Thyroid gland (tissue), 4 donors: ENCODE data around the gene COL19A1. TPM values are rescaled to one million over a fixed set of nuclear protein-coding genes. Genes with fewer than 3 reads are reported as not detected.
"Not testable (repeated sequence)": the region's sequence is repeated elsewhere in the genome, so short reads cannot be mapped to it uniquely, and the experiment has no call there.

ENCODE experiments used
- DNase-seq, 2 donors: peaks; one replicate each; pipeline ENCODE4 v3.0.0-alpha.2; 2019
- H3K27ac ChIP-seq, 3 donors: fragments of 200-600 bp; sonication (generic); 1 replicate in 2 of 3; 2 replicates in 1 of 3; pipeline ENCODE4 v1.5.1; 2016 to 2019; ENCODE audit warnings: mild to moderate bottlenecking in 1 of 3, moderate library complexity in 1 of 3
- H3K27me3 ChIP-seq: fragments of 200-600 bp; sonication (generic); one replicate; pipeline ENCODE4 v1.5.1; 2019
- H3K36me3 ChIP-seq, 2 donors: fragments of 200-600 bp; sonication (generic); one replicate each; pipeline ENCODE4 v1.5.1; 2016 to 2019
- H3K4me1 ChIP-seq, 2 donors: fragments of 200-600 bp; sonication (generic); one replicate each; pipeline ENCODE4 v1.5.1; 2017 to 2019
- H3K4me3 ChIP-seq, 3 donors: fragments of 200-600 bp; sonication (generic); replicated peaks in 1 of 3; 1 replicate in 2 of 3; 2 replicates in 1 of 3; pipeline ENCODE4 v1.5.1; 2016; ENCODE audit warnings: mild to moderate bottlenecking in 1 of 3
- H3K9me3 ChIP-seq: fragments of 200-600 bp; sonication (generic); one replicate; pipeline ENCODE4 v1.5.1; 2017
- POLR2A ChIP-seq, 2 donors: fragments of 450-650 bp; IDR thresholded peaks; one replicate each; pipeline ENCODE4 v1.6.1; 2017; ENCODE audit warnings: antibody characterized with exemption in 2 of 2, mild to moderate bottlenecking in 2 of 2, moderate library complexity in 1 of 2
- WGBS, 2 donors: methylation state at CpG; one replicate each; pipeline ENCODE4 v1.1.5; 2017; 5-methylcytosine and 5-hydroxymethylcytosine counted together
- intact Hi-C: fragments of 100-400 bp; cut with DNase I; formaldehyde crosslinking; loops from one replicate; pipeline ENCODE4 v1.15.1; 2023
- total RNA-seq, 4 donors: library from RNA; depleted of rRNA; stranded (reverse); fragments of >200 nt; gene quantifications; one replicate each; pipeline ENCODE4 v1.2.3, GENCODE V29; 2016
- TF ChIP-seq, protein P1 (sequence below), 6 experiments: fragments of 200-600 bp in 3 of 6; fragments of 450-650 bp in 3 of 6; sonication (generic) in 3 of 6; IDR thresholded peaks; one replicate each; pipeline ENCODE4 v1.5.1; 2016 to 2019; ENCODE audit warnings: antibody characterized with exemption in 6 of 6, mild to moderate bottlenecking in 2 of 6, inconsistent platforms in 1 of 6, moderate library complexity in 1 of 6

The COL19A1 gene
- total RNA-seq, 4 donors from 2014 or later = not detected

DNA sequence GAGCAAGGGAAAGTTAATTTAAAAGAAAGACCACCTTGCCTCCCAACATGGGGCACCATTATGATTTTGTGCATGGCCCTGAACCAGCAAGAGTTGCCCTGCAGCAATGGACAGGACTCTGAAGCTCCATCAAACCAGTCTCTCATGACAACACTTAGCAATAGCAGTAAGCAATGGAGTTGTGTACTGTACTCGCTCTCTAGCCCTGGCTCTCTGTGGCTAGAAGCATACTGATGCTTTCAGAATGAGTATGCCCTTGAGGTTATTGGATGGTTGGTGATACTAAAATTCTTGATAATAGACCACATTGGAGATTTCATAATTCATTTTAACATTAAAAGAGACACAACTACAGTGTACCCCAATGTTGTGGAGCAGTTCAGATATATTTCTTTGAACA lies 46.3 kb upstream of the COL19A1 start:
- no peak overlapping the region for H3K4me3 ChIP-seq
- intact Hi-C loops = no loop called here
- H3K4me1 ChIP-seq = no peaks in the 10 kb centered on the region
- no peaks in the 10 kb centered on the region for H3K9me3 ChIP-seq
- no peaks in the 10 kb centered on the region for H3K27me3 ChIP-seq
- H3K27ac ChIP-seq = no peak overlapping the region
- no peak for TF ChIP-seq POLR2A (IDR thresholded peaks at IDR 0.05)
- TF ChIP-seq, protein P1, sequence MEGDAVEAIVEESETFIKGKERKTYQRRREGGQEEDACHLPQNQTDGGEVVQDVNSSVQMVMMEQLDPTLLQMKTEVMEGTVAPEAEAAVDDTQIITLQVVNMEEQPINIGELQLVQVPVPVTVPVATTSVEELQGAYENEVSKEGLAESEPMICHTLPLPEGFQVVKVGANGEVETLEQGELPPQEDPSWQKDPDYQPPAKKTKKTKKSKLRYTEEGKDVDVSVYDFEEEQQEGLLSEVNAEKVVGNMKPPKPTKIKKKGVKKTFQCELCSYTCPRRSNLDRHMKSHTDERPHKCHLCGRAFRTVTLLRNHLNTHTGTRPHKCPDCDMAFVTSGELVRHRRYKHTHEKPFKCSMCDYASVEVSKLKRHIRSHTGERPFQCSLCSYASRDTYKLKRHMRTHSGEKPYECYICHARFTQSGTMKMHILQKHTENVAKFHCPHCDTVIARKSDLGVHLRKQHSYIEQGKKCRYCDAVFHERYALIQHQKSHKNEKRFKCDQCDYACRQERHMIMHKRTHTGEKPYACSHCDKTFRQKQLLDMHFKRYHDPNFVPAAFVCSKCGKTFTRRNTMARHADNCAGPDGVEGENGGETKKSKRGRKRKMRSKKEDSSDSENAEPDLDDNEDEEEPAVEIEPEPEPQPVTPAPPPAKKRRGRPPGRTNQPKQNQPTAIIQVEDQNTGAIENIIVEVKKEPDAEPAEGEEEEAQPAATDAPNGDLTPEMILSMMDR (IDR thresholded peaks at IDR 0.05) = no peak
- DNase-seq = no peak
- WGBS, 2 donors = 92 to 100% methylated on average over 1 of the region's 1 CpG
- H3K36me3 ChIP-seq = no peaks in the 10 kb centered on the region

DNA sequence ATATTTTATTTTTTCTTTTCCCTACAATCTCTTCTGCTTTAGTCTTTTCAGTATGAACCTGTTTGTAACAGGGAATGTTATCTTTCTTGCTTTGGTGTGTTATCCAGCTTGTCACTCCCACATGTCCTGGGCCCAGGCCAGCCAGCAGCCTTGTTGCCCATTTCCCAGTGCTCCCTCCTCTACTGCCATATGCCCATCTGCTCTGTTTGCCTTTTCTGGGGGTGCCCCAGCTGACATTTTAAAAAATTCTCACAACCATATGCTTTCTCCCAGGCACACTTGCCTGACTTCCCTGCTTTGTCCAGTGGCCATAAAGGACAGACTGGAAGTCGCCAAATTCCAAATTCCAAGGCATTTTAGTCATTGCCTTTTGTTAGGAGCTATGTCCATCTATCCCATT lies 45.9 kb upstream of the COL19A1 start:
- H3K9me3 ChIP-seq = no peaks in the 10 kb centered on the region
- intact Hi-C loops = no loop called here
- no peak for DNase-seq
- H3K27ac ChIP-seq = no peak overlapping the region
- H3K27me3 ChIP-seq = no peaks in the 10 kb centered on the region
- WGBS, 2 donors = 90 to 100% methylated on average over 1 of the region's 1 CpG
- TF ChIP-seq, protein P1 (IDR thresholded peaks at IDR 0.05) = no peak
- TF ChIP-seq POLR2A (IDR thresholded peaks at IDR 0.05) = no peak
- no peak overlapping the region for H3K4me3 ChIP-seq
- no peaks in the 10 kb centered on the region for H3K4me1 ChIP-seq
- no peaks in the 10 kb centered on the region for H3K36me3 ChIP-seq

DNA sequence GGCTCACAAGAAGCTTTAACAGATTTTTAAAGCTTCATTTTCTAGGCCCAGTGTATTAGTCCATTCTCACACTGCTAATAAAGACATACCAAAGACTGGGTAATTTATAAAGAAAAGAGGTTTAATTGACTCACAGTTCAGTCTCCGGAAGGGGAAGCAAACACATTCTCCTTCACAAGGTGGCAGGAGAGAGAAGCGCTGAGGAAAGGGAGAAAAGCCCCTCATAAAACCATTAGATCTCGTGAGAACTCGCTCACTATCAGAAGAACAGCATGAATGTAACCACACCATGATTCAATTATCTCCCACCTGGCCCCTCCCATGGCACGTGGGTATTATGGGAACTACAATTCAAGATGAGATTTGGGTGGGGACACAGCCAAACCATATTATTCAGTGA lies 42.0 kb upstream of the COL19A1 start:
- 68 to 76% methylated on average over 5 of the region's 5 CpGs for WGBS, 2 donors

DNA sequence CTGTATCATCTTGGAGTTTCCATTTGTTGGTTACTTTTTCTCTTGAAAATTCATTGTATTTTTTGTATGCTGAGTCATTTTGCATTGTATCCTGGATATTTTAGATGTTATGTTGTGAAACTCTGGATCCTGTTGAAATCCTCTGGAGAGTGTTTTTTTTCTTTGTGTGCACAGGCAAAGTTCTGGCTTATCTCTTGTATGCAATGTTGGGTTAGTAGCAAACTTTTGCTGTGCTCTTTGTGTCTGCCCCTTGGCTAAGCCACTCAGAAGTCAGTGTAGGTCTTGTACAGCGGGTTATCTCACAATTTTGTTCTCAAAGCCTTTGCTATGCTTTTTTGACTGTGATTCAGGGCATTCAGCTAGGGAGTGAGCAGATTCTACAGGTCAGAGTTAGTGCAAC lies 40.5 kb upstream of the COL19A1 start:
- Histone ChIP-seq H3K27ac (no peak overlapping the region), H3K4me1 (no peaks in the 10 kb centered on the region), H3K27me3 (no peaks in the 10 kb centered on the region), H3K4me3 (no peak overlapping the region), H3K36me3 (no peaks in the 10 kb centered on the region), H3K9me3 (no peaks in the 10 kb centered on the region)
- intact Hi-C loops = no loop called here
- no peak for DNase-seq
- TF ChIP-seq, protein P1 (IDR thresholded peaks at IDR 0.05) = no peak
- no peak for TF ChIP-seq POLR2A (IDR thresholded peaks at IDR 0.05)
- WGBS, 2 donors = 65 to 79% methylated on average over 1 of the region's 1 CpG

More for the DNA sequence above, 42.0 kb upstream of the COL19A1 start:
- H3K27me3 ChIP-seq, H3K4me1 ChIP-seq, DNase-seq, H3K27ac ChIP-seq, H3K36me3 ChIP-seq, intact Hi-C loops, H3K9me3 ChIP-seq, H3K4me3 ChIP-seq: not testable (repeated sequence)

DNA sequence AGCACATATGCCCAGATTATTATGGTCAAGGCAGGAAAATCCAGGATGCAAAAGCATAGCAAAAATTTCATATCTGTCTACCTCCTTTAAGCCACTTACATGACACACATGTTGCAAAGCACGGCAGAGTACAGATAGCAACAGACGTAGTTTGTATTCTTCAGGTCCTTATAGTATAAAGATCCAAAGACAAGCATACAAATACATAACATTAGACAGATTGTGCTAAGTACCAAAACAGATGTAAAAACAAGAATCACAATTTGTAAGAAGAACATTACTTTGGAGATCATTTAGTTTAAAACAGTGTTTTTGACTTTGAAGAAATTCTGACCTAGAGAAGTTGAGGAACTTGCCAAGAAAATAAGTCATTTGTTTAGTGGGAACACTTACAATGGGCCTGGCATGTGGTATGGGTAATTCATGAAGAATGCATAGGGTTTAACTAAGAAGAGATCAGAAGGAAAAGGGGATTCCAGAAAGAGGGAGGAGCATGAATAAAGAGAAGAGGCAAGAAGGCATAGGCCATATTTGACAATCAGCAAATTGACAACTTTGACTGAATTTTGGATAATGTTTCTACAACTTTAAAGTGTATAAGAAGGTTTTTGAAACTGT lies 39.0 kb upstream of the COL19A1 start:
- Histone ChIP-seq H3K36me3 (no peaks in the 10 kb centered on the region), H3K27me3 (no peaks in the 10 kb centered on the region), H3K4me3 (no peak overlapping the region), H3K4me1 (no peaks in the 10 kb centered on the region), H3K9me3 (no peaks in the 10 kb centered on the region), H3K27ac (no peak overlapping the region)
- DNase-seq = no peak
- 68 to 87% methylated on average over 2 of the region's 2 CpGs for WGBS, 2 donors
- no peak for TF ChIP-seq POLR2A (IDR thresholded peaks at IDR 0.05)
- TF ChIP-seq, protein P1 (IDR thresholded peaks at IDR 0.05) = no peak
- intact Hi-C loops = no loop called here

DNA sequence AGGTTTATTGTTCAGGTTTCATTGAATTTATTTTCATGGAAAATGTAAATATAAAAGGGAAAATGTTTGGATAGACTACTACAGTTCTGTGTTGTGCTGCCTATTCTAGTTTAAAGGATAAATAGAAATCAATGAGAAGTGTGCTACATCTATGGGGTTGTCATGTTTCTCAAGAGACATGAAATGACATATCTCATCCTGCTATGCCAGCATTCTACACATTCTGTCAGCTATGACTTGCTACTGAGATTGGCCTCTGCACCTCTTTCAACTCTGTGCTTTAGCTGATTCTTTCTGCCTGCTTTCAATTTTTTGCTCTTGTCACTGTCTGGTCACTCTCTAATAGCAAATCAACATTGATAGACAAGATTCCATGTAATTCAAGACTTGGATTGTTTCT lies 33.8 kb upstream of the COL19A1 start:
- TF ChIP-seq, protein P1 (IDR thresholded peaks at IDR 0.05) = no peak
- TF ChIP-seq POLR2A (IDR thresholded peaks at IDR 0.05) = no peak
- intact Hi-C loops = no loop called here
- Histone ChIP-seq H3K36me3 (no peaks in the 10 kb centered on the region), H3K27me3 (no peaks in the 10 kb centered on the region), H3K4me3 (no peak overlapping the region), H3K9me3 (no peaks in the 10 kb centered on the region), H3K4me1 (no peaks in the 10 kb centered on the region), H3K27ac (no peak overlapping the region)
- no peak for DNase-seq
